Measurements from ENCODE around the gene INTS4. TPM values are rescaled to one million over a fixed set of nuclear protein-coding genes. Genes with fewer than 3 reads are reported as not detected.
"Not testable (repeated sequence)": the region's sequence is repeated elsewhere in the genome, so short reads cannot be mapped to it uniquely, and the experiment has no call there.

INTS4 gene
- total RNA-seq, 1 donor from 2014 or later, result 19.6 TPM

- intact Hi-C loops (cut with DNase I); ATAC-seq (ENCODE audit: poor library complexity): not testable (repeated sequence)
Observed at GRCh38 chr11:77890619-77891056, 103.8 kb downstream of the INTS4 start.

GRCh38 chr11:77890100-77890614 is 104.3 kb downstream of the INTS4 start:
- intact Hi-C loops (cut with DNase I); DNase-seq; ATAC-seq (ENCODE audit: poor library complexity): not testable (repeated sequence)

More at GRCh38 chr11:77890619-77891056, 103.8 kb downstream of the INTS4 start:
- not testable (repeated sequence) for DNase-seq

DNA sequence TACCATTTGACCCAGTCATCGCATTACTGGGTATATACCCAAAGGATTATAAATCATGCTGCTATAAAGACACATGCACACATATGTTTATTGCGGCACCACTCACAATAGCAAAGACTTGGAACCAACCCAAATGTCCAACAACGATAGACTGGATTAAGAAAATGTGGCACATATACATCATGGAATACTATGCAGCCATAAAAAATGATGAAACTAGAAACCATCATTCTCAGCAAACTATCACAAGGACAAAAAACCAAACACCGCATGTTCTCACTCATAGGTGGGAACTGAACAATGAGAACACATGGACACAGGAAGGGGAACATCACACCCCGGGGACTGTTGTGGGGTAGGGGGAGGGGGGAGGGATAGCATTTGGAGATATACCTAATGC is 105.4 kb downstream of the INTS4 start:
- intact Hi-C loops (cut with DNase I); ATAC-seq (ENCODE audit: poor library complexity); DNase-seq: not testable (repeated sequence)

DNA sequence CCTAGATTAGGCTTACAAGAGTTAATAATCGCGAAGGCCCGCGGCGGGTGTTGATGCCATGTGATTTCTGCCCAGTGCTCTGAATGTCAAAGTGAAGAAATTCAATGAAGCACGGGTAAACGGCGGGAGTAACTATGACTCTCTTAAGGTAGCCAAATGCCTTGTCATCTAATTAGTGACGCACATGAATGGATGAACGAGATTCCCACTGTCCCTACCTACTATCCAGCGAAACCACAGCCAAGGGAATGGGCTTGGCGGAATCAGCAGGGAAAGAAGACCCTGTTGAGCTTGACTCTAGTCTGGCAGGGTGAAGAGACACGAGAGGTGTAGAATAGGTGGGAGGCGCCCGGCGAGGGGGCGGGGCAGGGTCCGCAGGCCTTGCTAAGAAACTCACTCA is 108.1 kb downstream of the INTS4 start:
- intact Hi-C loops (cut with DNase I), result no loop called here
- no peak for ATAC-seq (ENCODE audit: poor library complexity)
- DNase-seq, result no peak

DNA sequence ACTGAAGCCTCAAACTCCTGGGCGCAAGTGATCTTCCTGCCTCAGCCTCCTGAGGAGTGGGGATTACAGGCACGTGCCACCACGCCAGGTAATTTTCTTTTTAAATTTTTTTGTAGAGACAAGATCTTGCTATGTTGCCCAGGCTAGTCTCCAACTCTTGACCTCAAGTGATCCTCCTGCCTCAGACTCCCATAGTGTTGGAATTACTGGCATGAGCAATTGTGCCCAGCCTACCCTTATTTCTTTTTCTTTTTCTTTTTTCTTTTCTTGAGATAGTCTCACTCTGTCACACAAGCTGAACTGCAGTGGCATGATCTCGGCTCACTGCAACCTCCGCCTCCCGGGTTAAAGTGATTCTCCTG is 109.7 kb downstream of the INTS4 start:
- intact Hi-C loops (cut with DNase I), result no loop called here
- DNase-seq, result no peak
- ATAC-seq (ENCODE audit: poor library complexity), result no peak

GRCh38 chr11:77884186-77884828 is 110.2 kb downstream of the INTS4 start:
- no peak for ATAC-seq (ENCODE audit: poor library complexity)
- intact Hi-C loops (cut with DNase I), result no loop called here

DNA sequence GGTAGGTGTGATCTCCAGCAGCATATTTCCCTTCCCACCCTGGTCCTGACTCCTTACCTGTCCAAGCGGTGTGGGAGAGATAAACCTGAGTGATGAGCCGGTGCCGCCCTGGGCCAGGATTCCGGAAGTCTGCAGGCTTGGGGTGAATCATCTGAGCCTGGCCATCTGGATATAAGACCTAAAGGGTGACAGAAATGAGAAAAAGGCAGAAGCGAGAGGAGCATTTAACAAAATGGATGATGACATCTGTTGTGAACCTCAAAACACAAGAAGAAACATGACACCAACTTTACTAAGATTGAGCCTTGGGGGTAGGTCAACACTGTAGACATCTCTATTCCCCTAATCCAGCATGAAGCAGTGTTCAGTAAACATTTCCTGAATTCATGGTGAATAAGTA is 110.7 kb downstream of the INTS4 start:
- ATAC-seq (ENCODE audit: poor library complexity), result no peak
- intact Hi-C loops (cut with DNase I), result no loop called here
- no peak for DNase-seq

More at GRCh38 chr11:77884186-77884828, 110.2 kb downstream of the INTS4 start:
- no peak for DNase-seq

- no peak for DNase-seq
- no peak for ATAC-seq (ENCODE audit: poor library complexity)
- intact Hi-C loops (cut with DNase I), result no loop called here
Observed at GRCh38 chr11:77882396-77882795, 112.1 kb downstream of the INTS4 start.

GRCh38 chr11:77879218-77879617 is 115.2 kb downstream of the INTS4 start:
- DNase-seq (peak; percentile 83), ATAC-seq (ENCODE audit: poor library complexity) (peak; percentile 81)
- intact Hi-C loops (cut with DNase I), result no loop called here

DNA sequence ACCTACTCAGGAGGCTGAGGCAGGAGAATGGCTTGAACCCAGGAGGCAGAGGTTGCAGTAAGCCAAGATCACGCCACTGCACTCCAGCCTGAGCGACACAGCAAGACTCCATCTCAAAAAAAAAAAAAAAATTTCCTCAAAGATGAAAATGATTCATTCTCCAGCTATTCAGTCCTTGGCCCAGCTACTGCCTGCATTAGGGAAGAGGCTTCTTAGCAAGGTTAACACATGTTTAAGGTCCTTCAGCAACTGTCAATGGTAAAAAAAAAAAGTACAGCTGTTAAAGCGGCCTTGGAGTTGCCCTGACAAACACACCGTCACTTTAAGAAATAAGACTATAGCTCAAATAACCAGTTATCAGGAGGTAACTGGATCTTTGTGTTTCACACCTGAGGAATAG is 116.2 kb downstream of the INTS4 start:
- intact Hi-C loops (cut with DNase I); DNase-seq: not testable (repeated sequence)
- peak; percentile 71 for ATAC-seq (ENCODE audit: poor library complexity)

DNA sequence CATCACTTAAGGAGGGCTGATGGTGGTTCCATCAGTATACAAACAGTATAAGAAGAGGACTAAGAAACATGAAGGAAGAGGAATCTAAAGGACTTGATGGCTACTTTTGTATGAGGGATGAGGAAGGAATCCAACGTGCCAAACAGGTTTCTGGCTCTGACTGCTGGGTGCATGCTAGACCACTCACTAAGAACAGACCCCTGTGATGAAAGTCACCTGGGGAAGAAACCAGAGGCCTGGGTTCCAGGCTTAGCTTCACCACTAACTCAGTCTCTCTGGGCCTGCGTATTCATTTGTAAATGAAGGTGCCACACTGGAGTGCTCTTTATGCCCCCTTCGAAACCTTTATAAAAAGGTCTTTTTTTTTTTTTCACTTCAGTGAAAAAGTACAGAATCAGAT is 118.4 kb downstream of the INTS4 start:
- ATAC-seq (ENCODE audit: poor library complexity) (no peak), DNase-seq (no peak)
- intact Hi-C loops (cut with DNase I), result no loop called here

- DNase-seq (no peak), ATAC-seq (ENCODE audit: poor library complexity) (no peak)
- intact Hi-C loops (cut with DNase I), result no loop called here
Observed at GRCh38 chr11:77874206-77874605, 120.3 kb downstream of the INTS4 start.

DNA sequence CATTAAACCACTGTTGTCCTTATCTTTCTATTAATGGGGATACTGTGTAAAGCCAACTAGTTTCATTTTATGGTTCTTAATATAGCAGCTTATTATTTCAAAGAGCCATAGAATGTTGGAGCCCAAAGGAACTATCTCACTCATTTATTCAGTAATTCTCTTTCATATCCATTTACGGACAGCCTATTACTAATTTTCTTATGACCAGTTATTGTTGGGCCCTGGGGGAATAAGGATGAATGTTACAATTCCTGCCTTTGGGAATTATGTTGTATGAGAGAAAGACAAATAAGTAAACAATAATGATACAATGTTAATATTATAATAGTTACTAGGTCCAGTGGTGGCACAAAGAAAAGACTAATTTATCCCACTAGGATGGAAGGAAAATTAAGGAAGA is 121.1 kb downstream of the INTS4 start:
- ATAC-seq (ENCODE audit: poor library complexity) (no peak), DNase-seq (no peak)
- intact Hi-C loops (cut with DNase I), result no loop called here

GRCh38 chr11:77871855-77872254 is 122.6 kb downstream of the INTS4 start:
- no peak for ATAC-seq (ENCODE audit: poor library complexity)
- intact Hi-C loops (cut with DNase I), result no loop called here

DNA sequence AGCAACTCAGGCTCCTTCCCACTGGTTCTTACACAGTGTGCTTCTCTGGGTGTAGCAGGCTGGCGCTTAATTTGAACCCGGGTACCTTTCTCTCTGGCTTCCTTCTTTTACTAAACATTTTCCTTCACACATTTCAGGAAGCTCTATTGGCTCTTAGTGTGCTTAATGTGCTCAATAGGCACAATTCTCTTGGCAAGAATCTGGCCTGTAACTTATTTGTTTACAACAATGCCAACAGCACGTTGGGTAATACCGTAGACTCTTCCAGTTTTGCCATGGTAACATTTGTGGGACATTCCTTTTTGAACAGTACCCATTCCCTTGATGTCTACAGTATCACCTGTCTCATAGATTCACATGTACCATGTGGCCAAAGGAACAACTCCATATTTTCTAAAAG is 125.7 kb downstream of the INTS4 start:
- ATAC-seq (ENCODE audit: poor library complexity) (no peak), DNase-seq (no peak)
- intact Hi-C loops (cut with DNase I), result no loop called here

More at GRCh38 chr11:77871855-77872254, 122.6 kb downstream of the INTS4 start:
- no peak for DNase-seq

GRCh38 chr11:77866336-77866735 is 128.1 kb downstream of the INTS4 start:
- ATAC-seq (ENCODE audit: poor library complexity) (no peak), DNase-seq (no peak)
- intact Hi-C loops (cut with DNase I), result no loop called here

GRCh38 chr11:77865805-77866204 is 128.7 kb downstream of the INTS4 start:
- ATAC-seq (ENCODE audit: poor library complexity) (peak; percentile 39), DNase-seq (no peak)
- intact Hi-C loops (cut with DNase I), result no loop called here

DNA sequence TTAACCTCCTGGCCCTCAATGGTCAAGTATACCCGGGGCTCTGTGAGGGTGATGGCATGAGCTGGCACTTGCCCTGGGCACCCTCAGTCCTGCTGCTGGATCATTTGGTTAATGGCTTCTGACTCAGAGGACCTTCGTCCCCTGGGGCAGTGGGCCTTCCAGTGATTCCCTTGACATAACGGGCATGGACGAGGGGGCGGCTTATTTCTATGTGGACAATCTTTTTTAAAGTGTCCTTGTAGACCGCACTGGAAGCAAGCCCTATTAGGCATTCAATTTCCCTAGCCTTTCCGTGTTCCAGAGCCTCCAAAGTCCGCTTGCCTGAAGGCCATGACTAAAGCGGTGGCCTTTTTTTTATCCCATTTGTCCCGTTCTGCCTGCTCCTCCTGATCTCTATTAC is 133.0 kb downstream of the INTS4 start:
- intact Hi-C loops (cut with DNase I); DNase-seq; ATAC-seq (ENCODE audit: poor library complexity): not testable (repeated sequence)

DNA sequence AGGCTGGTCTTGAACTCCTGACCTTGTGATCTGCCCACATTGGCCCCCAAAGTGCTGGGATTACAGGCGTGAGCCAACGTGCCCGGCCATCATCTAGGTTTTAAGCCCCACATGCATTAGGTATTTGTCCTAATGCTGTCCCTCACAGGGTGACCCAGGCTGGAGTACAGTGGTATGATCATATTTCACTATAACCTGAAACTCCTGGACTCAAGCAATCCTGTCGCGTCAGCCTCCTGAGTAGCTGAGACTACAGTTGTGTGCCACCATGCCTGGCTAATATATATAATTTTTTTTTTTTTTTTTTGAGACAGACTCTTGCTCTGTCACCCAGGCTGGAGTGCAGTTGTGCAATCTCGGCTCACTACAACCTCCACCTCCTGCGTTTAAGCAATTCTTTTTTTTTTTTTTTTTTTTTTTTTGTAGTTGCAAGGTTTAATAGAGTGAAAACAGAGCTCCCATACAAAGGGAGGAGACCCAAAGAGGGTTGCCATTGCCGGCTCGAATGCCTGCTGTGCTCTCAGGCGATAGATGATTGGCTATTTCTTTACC is 136.5 kb downstream of the INTS4 start:
- DNase-seq; ATAC-seq (ENCODE audit: poor library complexity); intact Hi-C loops (cut with DNase I): not testable (repeated sequence)

GRCh38 chr11:77854838-77855237 is 139.6 kb downstream of the INTS4 start:
- intact Hi-C loops (cut with DNase I), result no loop called here
- ATAC-seq (ENCODE audit: poor library complexity) (no peak), DNase-seq (no peak)
